Measurements from ENCODE around the gene PRDM15. TPM values are rescaled to one million over a fixed set of nuclear protein-coding genes. Genes with fewer than 3 reads are reported as not detected.

The PRDM15 gene
- total and polyA plus RNA-seq, 8 donors: 0.92 to 44.6 (median 3.4) TPM

- Histone ChIP-seq H3K4me3 (no peak overlapping the region), H3K27ac (no peak overlapping the region), H3K9me3 (no peaks in the 10 kb centered on the region), H3K36me3 (peaks cover 13 to 49% (median 42%) of the 10 kb centered on the region in 4 donors), H3K4me1 (peaks cover 3 to 17% (median 11%) of the 10 kb centered on the region in 4 donors), H3K27me3 (peaks cover 0 to 10% (median 0%) of the 10 kb centered on the region in 3 donors)
- intact Hi-C loops (cut with DNase I; ENCODE audit: low total_unique reads): loop anchor here (10.0 kb wide), 1 partner anchor 45 kb away; the partner anchor contains the start of gene PRDM15
- WGBS, 5 donors: 91 to 98% (median 96%) methylated on average over 14 to 15 of the region's 15 CpGs
- DNase-seq: no peak
- TF ChIP-seq POLR2AphosphoS5 (IDR thresholded peaks at IDR 0.05) (no peak), POLR2A (IDR thresholded peaks at IDR 0.05) (no peak), EP300 (IDR thresholded peaks at IDR 0.05) (no peak), CTCF (IDR thresholded peaks at IDR 0.05) (no peak)
Observed at GRCh38 chr21:41919666-41920398, 40.7 kb upstream of the PRDM15 start.

DNA sequence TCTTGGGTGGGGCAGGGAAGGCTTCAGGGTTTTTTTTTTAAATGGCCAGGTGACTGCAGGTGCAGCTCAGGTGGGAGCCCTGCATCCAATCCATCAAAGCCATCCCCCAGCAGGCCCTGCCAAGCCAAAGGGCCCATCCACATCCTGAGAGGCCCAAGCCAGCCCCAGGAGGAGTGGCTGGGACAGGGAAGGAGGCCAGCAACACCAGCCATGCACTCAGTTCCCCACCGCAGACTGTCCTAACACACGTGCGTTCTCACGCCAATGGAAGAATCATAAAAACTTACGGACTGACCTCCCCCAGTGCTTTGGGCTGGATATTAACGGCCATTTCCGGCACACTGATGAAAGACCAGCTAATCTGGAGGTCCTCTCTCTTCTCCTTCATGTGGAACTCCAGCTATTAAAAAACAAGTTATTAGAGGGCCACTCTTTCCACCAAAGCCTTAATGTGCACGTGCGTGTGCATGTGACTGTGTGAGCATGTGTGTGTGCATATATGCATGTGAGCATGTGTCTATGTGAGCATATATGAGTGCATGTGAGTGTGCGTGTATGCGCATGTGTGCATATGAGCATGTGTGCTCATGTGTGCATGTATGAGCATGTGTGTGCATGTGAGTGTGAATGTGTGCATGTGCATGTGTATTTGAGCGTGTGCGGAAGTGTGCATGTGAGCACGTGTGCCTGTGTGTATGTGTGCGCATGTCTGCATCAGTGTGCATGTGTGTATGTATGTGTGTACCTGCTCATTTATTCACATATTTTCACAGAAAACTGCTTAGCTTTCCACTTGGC, 39.6 kb upstream of the PRDM15 start:
- peaks cover 17 to 60% (median 52%) of the 10 kb centered on the region in 4 donors for H3K36me3 ChIP-seq
- H3K27ac ChIP-seq: no peak overlapping the region
- WGBS, 5 donors: 87 to 98% (median 97%) methylated on average over 15 of the region's 15 CpGs
- no peaks in the 10 kb centered on the region for H3K9me3 ChIP-seq
- H3K4me3 ChIP-seq: no peak overlapping the region
- TF ChIP-seq CTCF (IDR thresholded peaks at IDR 0.05) (no peak), POLR2AphosphoS5 (IDR thresholded peaks at IDR 0.05) (no peak), POLR2A (IDR thresholded peaks at IDR 0.05) (no peak), EP300 (IDR thresholded peaks at IDR 0.05) (no peak)
- H3K27me3 ChIP-seq: peaks cover 0 to 3% (median 0%) of the 10 kb centered on the region in 3 donors
- intact Hi-C loops (cut with DNase I; ENCODE audit: low total_unique reads): no loop called here
- DNase-seq: no peak
- H3K4me1 ChIP-seq: peaks cover 0 to 8% (median 4%) of the 10 kb centered on the region in 4 donors

- peaks cover 0 to 4% (median 0%) of the 10 kb centered on the region in 4 donors for H3K4me1 ChIP-seq
- DNase-seq: no peak
- H3K9me3 ChIP-seq: no peaks in the 10 kb centered on the region
- TF ChIP-seq EP300 (IDR thresholded peaks at IDR 0.05) (no peak), CTCF (IDR thresholded peaks at IDR 0.05) (no peak), POLR2AphosphoS5 (IDR thresholded peaks at IDR 0.05) (no peak), POLR2A (IDR thresholded peaks at IDR 0.05) (no peak)
- 94 to 98% (median 96%) methylated on average over 4 of the region's 4 CpGs for WGBS, 5 donors
- no peaks in the 10 kb centered on the region for H3K27me3 ChIP-seq
- peaks cover 17 to 72% (median 64%) of the 10 kb centered on the region in 4 donors for H3K36me3 ChIP-seq
- intact Hi-C loops (cut with DNase I; ENCODE audit: low total_unique reads): no loop called here
- H3K27ac ChIP-seq: no peak overlapping the region
- no peak overlapping the region for H3K4me3 ChIP-seq
Observed at GRCh38 chr21:41917531-41917930, 38.4 kb upstream of the PRDM15 start.

DNA sequence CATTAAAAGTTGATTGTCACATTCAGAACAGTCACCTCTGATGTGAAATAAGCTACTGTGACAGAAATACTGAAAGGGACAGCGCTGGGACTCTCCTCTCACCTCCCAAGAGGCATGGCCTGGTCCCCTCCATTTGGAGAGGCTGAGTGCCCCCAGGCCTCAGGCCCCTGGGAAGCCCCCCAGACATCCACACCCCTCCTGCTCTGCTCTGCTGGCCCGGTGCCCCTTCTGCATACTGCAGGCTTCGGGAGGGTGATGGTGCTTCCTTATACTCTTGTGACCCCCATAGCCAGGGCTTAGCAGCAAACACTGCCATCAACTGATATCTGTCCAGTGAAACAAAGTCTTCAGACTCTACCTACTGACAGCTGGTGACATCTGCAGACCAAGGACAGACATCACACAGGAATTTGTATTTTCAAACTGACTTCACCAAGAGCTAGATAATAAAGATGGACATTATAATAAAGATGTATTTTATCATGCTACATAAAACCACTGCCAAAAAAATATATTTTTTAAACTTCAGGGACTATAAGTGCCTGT, 37.8 kb upstream of the PRDM15 start:
- H3K27me3 ChIP-seq: no peaks in the 10 kb centered on the region
- H3K9me3 ChIP-seq: no peaks in the 10 kb centered on the region
- TF ChIP-seq POLR2A (IDR thresholded peaks at IDR 0.05): no peak
- TF ChIP-seq CTCF (IDR thresholded peaks at IDR 0.05): no peak
- TF ChIP-seq POLR2AphosphoS5 (IDR thresholded peaks at IDR 0.05): no peak
- no peak for TF ChIP-seq EP300 (IDR thresholded peaks at IDR 0.05)
- peaks cover 20 to 76% (median 68%) of the 10 kb centered on the region in 4 donors for H3K36me3 ChIP-seq
- H3K4me3 ChIP-seq: no peak overlapping the region
- DNase-seq: no peak
- no peak overlapping the region for H3K27ac ChIP-seq
- intact Hi-C loops (cut with DNase I; ENCODE audit: low total_unique reads): no loop called here
- peaks cover 0 to 4% (median 0%) of the 10 kb centered on the region in 4 donors for H3K4me1 ChIP-seq
- 87 to 96% (median 90%) methylated on average over 3 of the region's 3 CpGs for WGBS, 5 donors

Data from stomach (tissue), 9 donors.